ENCODE results near the gene NCK2. TPM values are rescaled to one million over a fixed set of nuclear protein-coding genes. Genes with fewer than 3 reads are reported as not detected.

Gene NCK2
- total RNA-seq, 2 donors from 2014 or later = 31.7 to 39.3 TPM

- no peak for DNase-seq (ENCODE audit: low spot score)
- Histone ChIP-seq H3K4me3 (no peak overlapping the region), H3K27me3 (no peaks in the 10 kb centered on the region), H3K4me1 (peaks cover 0 to 70% of the 10 kb centered on the region in 2 donors), H3K27ac (no peak overlapping the region), H3K9me3 (no peaks in the 10 kb centered on the region), H3K36me3 (no peaks in the 10 kb centered on the region)
- no peak for TF ChIP-seq CTCF (IDR thresholded peaks at IDR 0.05)
These were observed 30.1 kb downstream of the NCK2 start for GRCh38 chr2:105774781-105775337.

- Histone ChIP-seq H3K27ac (no peak overlapping the region), H3K4me1 (peaks cover 0 to 76% of the 10 kb centered on the region in 2 donors), H3K9me3 (no peaks in the 10 kb centered on the region), H3K4me3 (no peak overlapping the region), H3K36me3 (no peaks in the 10 kb centered on the region), H3K27me3 (no peaks in the 10 kb centered on the region)
- no peak for TF ChIP-seq CTCF (IDR thresholded peaks at IDR 0.05)
- DNase-seq (ENCODE audit: low spot score) = no peak
These were observed 31.3 kb downstream of the NCK2 start for GRCh38 chr2:105775809-105776559.

GRCh38 chr2:105776560-105776928 lies 31.8 kb downstream of the NCK2 start:
- H3K27ac ChIP-seq = no peak overlapping the region

GRCh38 chr2:105777031-105777482 lies 32.3 kb downstream of the NCK2 start:
- Histone ChIP-seq H3K36me3 (no peaks in the 10 kb centered on the region), H3K9me3 (no peaks in the 10 kb centered on the region), H3K4me3 (no peak overlapping the region), H3K27ac (no peak overlapping the region), H3K4me1 (peaks cover 0 to 74% of the 10 kb centered on the region in 2 donors), H3K27me3 (no peaks in the 10 kb centered on the region)
- no peak for TF ChIP-seq CTCF (IDR thresholded peaks at IDR 0.05)
- DNase-seq (ENCODE audit: low spot score) = no peak

More at GRCh38 chr2:105776560-105776928, 31.8 kb downstream of the NCK2 start:
- no peak for DNase-seq (ENCODE audit: low spot score)
- H3K4me3 ChIP-seq = no peak overlapping the region
- peaks cover 0 to 76% of the 10 kb centered on the region in 2 donors for H3K4me1 ChIP-seq
- no peak for TF ChIP-seq CTCF (IDR thresholded peaks at IDR 0.05)
- no peaks in the 10 kb centered on the region for H3K36me3 ChIP-seq
- no peaks in the 10 kb centered on the region for H3K27me3 ChIP-seq
- no peaks in the 10 kb centered on the region for H3K9me3 ChIP-seq

GRCh38 chr2:105777506-105778055 lies 32.9 kb downstream of the NCK2 start:
- TF ChIP-seq CTCF (IDR thresholded peaks at IDR 0.05) = no peak
- Histone ChIP-seq H3K27me3 (no peaks in the 10 kb centered on the region), H3K4me3 (no peak overlapping the region), H3K9me3 (no peaks in the 10 kb centered on the region), H3K4me1 (peaks cover 0 to 74% of the 10 kb centered on the region in 2 donors), H3K27ac (no peak overlapping the region), H3K36me3 (no peaks in the 10 kb centered on the region)
- no peak for DNase-seq (ENCODE audit: low spot score)
